NCI-H2171 treated with DMSO at 0.1 percent for 48 hours (cell line): ENCODE results near the gene RIOK2.

Source experiments
- DNase-seq: peaks from one replicate; lab custom pipeline; 2025; lab: John Stamatoyannopoulos, UW

The RIOK2 gene

GRCh38 chr5:97125125-97125683 lies 57.8 kb downstream of the RIOK2 start:
- DNase-seq = no peak

GRCh38 chr5:97124335-97124734 lies 58.7 kb downstream of the RIOK2 start:
- DNase-seq = no peak

DNA sequence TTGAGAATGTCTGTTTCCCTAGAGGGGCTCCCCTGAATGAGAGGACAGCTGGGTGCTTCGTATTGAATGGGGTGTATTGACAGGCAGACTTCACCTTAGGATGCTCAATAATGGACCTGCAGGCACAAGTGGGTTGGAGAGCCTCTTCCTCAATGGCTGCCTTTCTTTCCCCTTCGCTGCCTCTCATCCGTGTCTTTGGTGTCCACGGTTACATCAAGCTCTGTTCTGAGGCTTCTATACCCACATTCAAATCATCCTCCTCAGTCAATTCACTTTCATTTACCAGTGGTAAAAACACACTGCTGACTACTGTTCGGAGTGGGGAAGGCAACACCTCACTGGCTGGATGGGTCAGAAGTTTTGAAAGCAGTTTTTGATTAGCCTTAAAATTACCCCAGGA lies 61.2 kb downstream of the RIOK2 start:
- DNase-seq = no peak

DNA sequence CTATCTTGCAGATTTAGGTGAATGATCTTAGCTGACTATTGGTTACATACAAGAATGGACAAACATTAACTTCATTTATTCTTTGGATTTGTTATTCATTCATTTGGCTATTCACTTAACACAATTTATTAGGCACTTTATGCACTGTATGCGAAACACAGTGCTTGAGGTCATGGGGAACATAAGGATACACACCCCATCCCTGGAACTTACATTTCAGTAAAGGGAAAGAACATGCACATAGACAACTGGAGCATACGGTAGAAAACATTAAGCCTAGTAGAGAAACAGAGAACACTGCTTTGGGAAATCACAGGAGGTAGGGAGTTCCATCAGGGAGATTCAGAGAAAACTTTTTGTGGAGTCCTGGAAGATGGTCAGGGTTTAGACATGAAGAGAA lies 62.9 kb downstream of the RIOK2 start:
- no peak for DNase-seq

- no peak for DNase-seq
Observed at GRCh38 chr5:97119007-97119390, 64.0 kb downstream of the RIOK2 start.

DNA sequence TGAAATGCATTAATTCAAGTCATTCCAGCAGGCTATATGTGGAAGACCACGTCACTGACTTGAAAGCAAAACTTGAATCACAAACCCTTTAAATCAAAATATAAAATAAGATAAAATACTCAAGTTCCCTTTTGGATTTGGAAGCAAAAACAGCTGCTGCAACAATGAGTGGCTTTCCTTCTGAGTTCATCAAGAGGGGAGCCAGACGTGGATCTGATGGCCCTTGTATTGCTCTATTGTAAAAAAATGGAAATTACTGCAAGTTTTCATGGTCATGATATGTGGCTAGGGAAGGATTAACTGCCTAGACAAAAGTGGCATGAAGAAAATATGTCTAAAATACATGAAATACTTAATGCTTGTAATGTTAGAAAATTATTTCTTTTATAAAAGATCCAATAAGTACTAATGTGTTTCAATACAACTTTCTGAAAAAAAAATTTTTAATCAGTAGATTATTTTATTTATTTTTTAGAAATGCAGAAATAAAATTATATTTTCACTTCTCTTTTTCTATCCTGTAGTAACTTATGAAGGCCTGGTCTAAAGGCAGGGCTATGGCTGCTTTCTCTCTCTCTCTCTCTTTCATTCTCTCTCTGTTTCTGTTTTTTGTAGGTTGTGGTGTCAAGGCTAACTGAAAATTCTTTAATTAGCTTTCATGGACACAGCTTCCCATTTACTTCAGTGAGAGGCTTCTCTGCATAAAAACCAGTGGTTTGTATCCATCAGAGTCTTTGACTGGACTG lies 64.6 kb downstream of the RIOK2 start:
- no peak for DNase-seq

- no peak for DNase-seq
Observed at GRCh38 chr5:97115932-97116331, 67.1 kb downstream of the RIOK2 start.

- DNase-seq = no peak
Observed at GRCh38 chr5:97112230-97112629, 70.8 kb downstream of the RIOK2 start.

GRCh38 chr5:97111616-97112015 lies 71.4 kb downstream of the RIOK2 start:
- no peak for DNase-seq

DNA sequence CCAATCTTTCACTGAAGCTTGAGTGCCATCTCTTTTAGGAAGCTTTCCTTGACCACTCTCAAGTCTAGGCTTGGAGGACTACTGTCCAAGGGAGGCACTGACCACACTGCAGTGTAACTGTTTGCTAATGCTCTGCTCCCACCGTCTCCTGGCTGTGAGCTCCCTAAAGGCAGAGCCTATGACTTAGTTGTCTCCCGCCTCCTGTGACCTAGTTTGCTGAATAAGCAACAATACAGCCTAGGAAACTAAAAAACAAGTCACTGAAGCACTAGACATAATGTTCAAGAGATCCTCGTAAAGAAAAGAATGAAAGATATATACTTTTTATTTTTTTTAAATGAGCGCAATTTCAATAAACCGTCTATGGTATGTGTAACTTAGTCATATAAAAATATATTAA lies 72.0 kb downstream of the RIOK2 start:
- no peak for DNase-seq
